ENCODE results near the gene PLXNA2.

Gene PLXNA2

GRCh38 chr1:208224192-208224713, 19.9 kb downstream of the PLXNA2 start:
- no peak for DNase-seq

- peak; percentile 62 for DNase-seq
Measured at GRCh38 chr1:208223136-208223535, 21.0 kb downstream of the PLXNA2 start.

- DNase-seq: no peak
Measured at GRCh38 chr1:208222376-208223126, 21.6 kb downstream of the PLXNA2 start.

GRCh38 chr1:208221291-208221622, 22.9 kb downstream of the PLXNA2 start:
- DNase-seq: no peak

GRCh38 chr1:208219659-208220282, 24.4 kb downstream of the PLXNA2 start:
- peak; percentile 78 for DNase-seq

- DNase-seq: no peak
Measured at GRCh38 chr1:208219098-208219658, 25.0 kb downstream of the PLXNA2 start.

GRCh38 chr1:208218237-208219097, 25.7 kb downstream of the PLXNA2 start:
- no peak for DNase-seq

GRCh38 chr1:208217781-208218180, 26.4 kb downstream of the PLXNA2 start:
- DNase-seq: no peak

- no peak for DNase-seq
Measured at GRCh38 chr1:208216806-208217205, 27.4 kb downstream of the PLXNA2 start.

GRCh38 chr1:208216062-208216461, 28.1 kb downstream of the PLXNA2 start:
- peak; percentile 91 for DNase-seq

GRCh38 chr1:208215393-208215792, 28.8 kb downstream of the PLXNA2 start:
- DNase-seq: no peak

GRCh38 chr1:208213786-208214185, 30.4 kb downstream of the PLXNA2 start:
- no peak for DNase-seq

- no peak for DNase-seq
Measured at GRCh38 chr1:208212893-208213292, 31.3 kb downstream of the PLXNA2 start.

GRCh38 chr1:208211921-208212843, 32.0 kb downstream of the PLXNA2 start:
- peak; percentile 59 for DNase-seq

- DNase-seq: peak; percentile 41
Measured at GRCh38 chr1:208209896-208210589, 34.1 kb downstream of the PLXNA2 start.

GRCh38 chr1:208209286-208209685, 34.9 kb downstream of the PLXNA2 start:
- no peak for DNase-seq

GRCh38 chr1:208208132-208208487, 36.1 kb downstream of the PLXNA2 start:
- DNase-seq: no peak

- DNase-seq: peak; percentile 96
Measured at GRCh38 chr1:208207388-208208131, 36.6 kb downstream of the PLXNA2 start.

- no peak for DNase-seq
Measured at GRCh38 chr1:208206092-208206698, 38.0 kb downstream of the PLXNA2 start.

Data from fibroblast of skin of back (primary cell).